ENCODE measurements around the gene FHDC1.

The FHDC1 gene

GRCh38 chr4:152941411-152941810 lies 5.3 kb downstream of the FHDC1 start:
- Mint-ChIP-seq H3K4me1 (ENCODE audit: low read depth) (peaks cover 9% of the 10 kb centered on the region), H3K9me3 (no peaks in the 10 kb centered on the region), H3K27ac (no peak overlapping the region), H3K27me3 (ENCODE audit: low read depth) (peaks cover 49% of the 10 kb centered on the region), H3K4me3 (no peak overlapping the region), H3K36me3 (ENCODE audit: low read depth) (no peaks in the 10 kb centered on the region)

GRCh38 chr4:152942346-152942745 lies 6.2 kb downstream of the FHDC1 start:
- no peaks in the 10 kb centered on the region for H3K9me3 Mint-ChIP-seq
- H3K27me3 Mint-ChIP-seq (ENCODE audit: low read depth) = peaks cover 54% of the 10 kb centered on the region
- no peaks in the 10 kb centered on the region for H3K36me3 Mint-ChIP-seq (ENCODE audit: low read depth)
- peaks cover 9% of the 10 kb centered on the region for H3K4me1 Mint-ChIP-seq (ENCODE audit: low read depth)
- H3K27ac Mint-ChIP-seq = no peak overlapping the region
- H3K4me3 Mint-ChIP-seq = no peak overlapping the region

- H3K27ac Mint-ChIP-seq = no peak overlapping the region
- no peaks in the 10 kb centered on the region for H3K9me3 Mint-ChIP-seq
- peaks cover 57% of the 10 kb centered on the region for H3K27me3 Mint-ChIP-seq (ENCODE audit: low read depth)
- peaks cover 1% of the 10 kb centered on the region for H3K4me1 Mint-ChIP-seq (ENCODE audit: low read depth)
- no peaks in the 10 kb centered on the region for H3K36me3 Mint-ChIP-seq (ENCODE audit: low read depth)
- H3K4me3 Mint-ChIP-seq = no peak overlapping the region
Measured at GRCh38 chr4:152943672-152944071, 7.5 kb downstream of the FHDC1 start.

- Mint-ChIP-seq H3K27me3 (ENCODE audit: low read depth) (peaks cover 53% of the 10 kb centered on the region), H3K9me3 (no peaks in the 10 kb centered on the region), H3K4me3 (no peak overlapping the region), H3K27ac (no peak overlapping the region), H3K4me1 (ENCODE audit: low read depth) (no peaks in the 10 kb centered on the region), H3K36me3 (ENCODE audit: low read depth) (no peaks in the 10 kb centered on the region)
Measured at GRCh38 chr4:152944666-152945320, 8.7 kb downstream of the FHDC1 start.

GRCh38 chr4:152945639-152946038 lies 9.5 kb downstream of the FHDC1 start:
- H3K4me3 Mint-ChIP-seq = no peak overlapping the region
- H3K4me1 Mint-ChIP-seq (ENCODE audit: low read depth) = no peaks in the 10 kb centered on the region
- H3K36me3 Mint-ChIP-seq (ENCODE audit: low read depth) = no peaks in the 10 kb centered on the region
- H3K9me3 Mint-ChIP-seq = no peaks in the 10 kb centered on the region
- no peak overlapping the region for H3K27ac Mint-ChIP-seq
- peaks cover 49% of the 10 kb centered on the region for H3K27me3 Mint-ChIP-seq (ENCODE audit: low read depth)

GRCh38 chr4:152946446-152946845 lies 10.3 kb downstream of the FHDC1 start:
- Mint-ChIP-seq H3K4me3 (no peak overlapping the region), H3K4me1 (ENCODE audit: low read depth) (no peaks in the 10 kb centered on the region), H3K27me3 (ENCODE audit: low read depth) (peaks cover 52% of the 10 kb centered on the region), H3K27ac (no peak overlapping the region), H3K9me3 (no peaks in the 10 kb centered on the region), H3K36me3 (ENCODE audit: low read depth) (no peaks in the 10 kb centered on the region)

GRCh38 chr4:152947311-152947710 lies 11.2 kb downstream of the FHDC1 start:
- Mint-ChIP-seq H3K4me3 (no peak overlapping the region), H3K27me3 (ENCODE audit: low read depth) (peaks cover 46% of the 10 kb centered on the region), H3K4me1 (ENCODE audit: low read depth) (no peaks in the 10 kb centered on the region), H3K36me3 (ENCODE audit: low read depth) (no peaks in the 10 kb centered on the region), H3K27ac (no peak overlapping the region), H3K9me3 (no peaks in the 10 kb centered on the region)

GRCh38 chr4:152949930-152950329 lies 13.8 kb downstream of the FHDC1 start:
- H3K9me3 Mint-ChIP-seq = no peaks in the 10 kb centered on the region
- no peak overlapping the region for H3K27ac Mint-ChIP-seq
- H3K36me3 Mint-ChIP-seq (ENCODE audit: low read depth) = no peaks in the 10 kb centered on the region
- peaks cover 42% of the 10 kb centered on the region for H3K27me3 Mint-ChIP-seq (ENCODE audit: low read depth)
- H3K4me3 Mint-ChIP-seq = no peak overlapping the region
- no peaks in the 10 kb centered on the region for H3K4me1 Mint-ChIP-seq (ENCODE audit: low read depth)

GRCh38 chr4:152950402-152951274 lies 14.5 kb downstream of the FHDC1 start:
- Mint-ChIP-seq H3K27ac (no peak overlapping the region), H3K4me1 (ENCODE audit: low read depth) (no peaks in the 10 kb centered on the region), H3K4me3 (no peak overlapping the region), H3K36me3 (ENCODE audit: low read depth) (no peaks in the 10 kb centered on the region), H3K27me3 (ENCODE audit: low read depth) (peaks cover 41% of the 10 kb centered on the region), H3K9me3 (no peaks in the 10 kb centered on the region)

- H3K4me1 Mint-ChIP-seq (ENCODE audit: low read depth) = no peaks in the 10 kb centered on the region
- H3K36me3 Mint-ChIP-seq (ENCODE audit: low read depth) = no peaks in the 10 kb centered on the region
- H3K27me3 Mint-ChIP-seq (ENCODE audit: low read depth) = peaks cover 36% of the 10 kb centered on the region
- H3K27ac Mint-ChIP-seq = no peak overlapping the region
- H3K4me3 Mint-ChIP-seq = no peak overlapping the region
- H3K9me3 Mint-ChIP-seq = no peaks in the 10 kb centered on the region
Measured at GRCh38 chr4:152951348-152951747, 15.2 kb downstream of the FHDC1 start.

- no peak overlapping the region for H3K4me3 Mint-ChIP-seq
- H3K27ac Mint-ChIP-seq = no peak overlapping the region
- H3K9me3 Mint-ChIP-seq = no peaks in the 10 kb centered on the region
- H3K36me3 Mint-ChIP-seq (ENCODE audit: low read depth) = no peaks in the 10 kb centered on the region
- peaks cover 25% of the 10 kb centered on the region for H3K27me3 Mint-ChIP-seq (ENCODE audit: low read depth)
- no peaks in the 10 kb centered on the region for H3K4me1 Mint-ChIP-seq (ENCODE audit: low read depth)
Measured at GRCh38 chr4:152953514-152953913, 17.4 kb downstream of the FHDC1 start.

GRCh38 chr4:152954741-152955140 lies 18.6 kb downstream of the FHDC1 start:
- Mint-ChIP-seq H3K27ac (no peak overlapping the region), H3K36me3 (ENCODE audit: low read depth) (no peaks in the 10 kb centered on the region), H3K9me3 (no peaks in the 10 kb centered on the region), H3K4me1 (ENCODE audit: low read depth) (no peaks in the 10 kb centered on the region), H3K4me3 (no peak overlapping the region), H3K27me3 (ENCODE audit: low read depth) (peaks cover 22% of the 10 kb centered on the region)

- Mint-ChIP-seq H3K36me3 (ENCODE audit: low read depth) (no peaks in the 10 kb centered on the region), H3K27me3 (ENCODE audit: low read depth) (peaks cover 13% of the 10 kb centered on the region), H3K4me3 (no peak overlapping the region), H3K27ac (no peak overlapping the region), H3K9me3 (no peaks in the 10 kb centered on the region), H3K4me1 (ENCODE audit: low read depth) (no peaks in the 10 kb centered on the region)
Measured at GRCh38 chr4:152956147-152956546, 20.0 kb downstream of the FHDC1 start.

- H3K9me3 Mint-ChIP-seq = no peaks in the 10 kb centered on the region
- peaks cover 13% of the 10 kb centered on the region for H3K27me3 Mint-ChIP-seq (ENCODE audit: low read depth)
- no peaks in the 10 kb centered on the region for H3K36me3 Mint-ChIP-seq (ENCODE audit: low read depth)
- H3K27ac Mint-ChIP-seq = no peak overlapping the region
- no peak overlapping the region for H3K4me3 Mint-ChIP-seq
- H3K4me1 Mint-ChIP-seq (ENCODE audit: low read depth) = no peaks in the 10 kb centered on the region
Measured at GRCh38 chr4:152956650-152957436, 20.7 kb downstream of the FHDC1 start.
